GM23338 (cell line): ENCODE measurements around the gene SFTPB. TPM values are rescaled to one million over a fixed set of nuclear protein-coding genes. Genes with fewer than 3 reads are reported as not detected.

Source experiments
- ATAC-seq: fragments of 200-7000 bp; cut with Tn5 transposase; 3 replicates; pipeline ENCODE4 v1.9.1; 2020
- DNase-seq: peaks from one replicate; pipeline ENCODE4 v3.0.0-alpha.2; 2015; ENCODE audit warnings: low spot score
- H2AFZ ChIP-seq: fragments of 200-600 bp; sonication (generic); 2 replicates; pipeline ENCODE4 v1.8.0; 2016; ENCODE audit warnings: antibody characterized with exemption, mild to moderate bottlenecking, moderate library complexity
- H3F3A ChIP-seq: fragments of 200-600 bp; sonication (generic); replicated peaks from 2 replicates; pipeline ENCODE4 v1.8.0; 2017; ENCODE audit warnings: antibody characterized with exemption, mixed run types, low read depth
- H3K27ac ChIP-seq: fragments of 200-600 bp; sonication (generic); 2 replicates; pipeline ENCODE4 v1.6.1; 2016; ENCODE audit warnings: low read depth
- H3K27me3 ChIP-seq: fragments of 200-600 bp; sonication (generic); 2 replicates; pipeline ENCODE4 v1.8.0; 2016; ENCODE audit warnings: mild to moderate bottlenecking, mixed run types, moderate library complexity; ENCODE audit not compliant: insufficient read depth
- H3K36me3 ChIP-seq: fragments of 200-600 bp; sonication (generic); 2 replicates; pipeline ENCODE4 v1.8.0; 2016; ENCODE audit warnings: mild to moderate bottlenecking; ENCODE audit not compliant: insufficient read depth
- H3K4me1 ChIP-seq: fragments of 200-600 bp; sonication (generic); 2 replicates; pipeline ENCODE4 v1.8.0; 2016; ENCODE audit warnings: mild to moderate bottlenecking, moderate library complexity; ENCODE audit not compliant: insufficient read depth
- H3K4me2 ChIP-seq: fragments of 200-600 bp; sonication (generic); 2 replicates; pipeline ENCODE4 v1.7.1; 2017; ENCODE audit warnings: mixed run types
- H3K4me3 ChIP-seq: fragments of 200-600 bp; sonication (generic); 2 replicates; pipeline ENCODE4 v1.6.1; 2016; ENCODE audit warnings: mixed run types
- H3K79me2 ChIP-seq: fragments of 200-600 bp; sonication (generic); replicated peaks from 2 replicates; pipeline ENCODE4 v1.8.0; 2017; ENCODE audit warnings: mild to moderate bottlenecking; ENCODE audit not compliant: insufficient read depth
- H3K9me2 ChIP-seq: fragments of 200-600 bp; sonication (generic); 2 replicates; pipeline ENCODE4 v1.8.0; 2017; ENCODE audit not compliant: insufficient read depth
- H4K20me1 ChIP-seq: fragments of 200-600 bp; sonication (generic); replicated peaks from 2 replicates; pipeline ENCODE4 v1.8.0; 2017; ENCODE audit warnings: mild to moderate bottlenecking; ENCODE audit not compliant: insufficient read depth
- H3K27ac Mint-ChIP-seq: 2 replicates; pipeline ENCODE4 v1.8.0; 2020; ENCODE audit warnings: inconsistent platforms, mild to moderate bottlenecking, moderate library complexity, mixed read lengths
- H3K27me3 Mint-ChIP-seq: 3 replicates; pipeline ENCODE4 v1.8.0; 2022; ENCODE audit warnings: low read depth, mild to moderate bottlenecking, moderate library complexity, mixed read lengths, inconsistent platforms; ENCODE audit not compliant: insufficient read depth, poor library complexity
- H3K36me3 Mint-ChIP-seq: 3 replicates; pipeline ENCODE4 v1.8.0; 2021; ENCODE audit warnings: low read depth, mild to moderate bottlenecking, inconsistent platforms, moderate library complexity, mixed read lengths
- H3K4me1 Mint-ChIP-seq: 3 replicates; pipeline ENCODE4 v1.8.0; 2020; ENCODE audit warnings: mild to moderate bottlenecking, inconsistent platforms, mixed read lengths
- H3K4me3 Mint-ChIP-seq: 3 replicates; pipeline ENCODE4 v1.8.0; 2021; ENCODE audit warnings: moderate library complexity, mild to moderate bottlenecking, inconsistent platforms, mixed read lengths
- H3K9me3 Mint-ChIP-seq: 3 replicates; pipeline ENCODE4 v1.8.0; 2020; ENCODE audit warnings: moderate library complexity, mild to moderate bottlenecking, inconsistent platforms, mixed read lengths
- CREB1 ChIP-seq: fragments of 250-450 bp; sonication (Bioruptor Pico); IDR thresholded peaks from 2 replicates; pipeline ENCODE4 v1.5.0; 2020; ENCODE audit warnings: low read depth, mild to moderate bottlenecking, moderate library complexity
- EZH2 ChIP-seq: fragments of 200-600 bp; sonication (generic); IDR thresholded peaks from one replicate; pipeline ENCODE4 v1.8.0; 2017; ENCODE audit warnings: antibody characterized with exemption, mild to moderate bottlenecking, low read depth; ENCODE audit not compliant: unreplicated experiment
- EZH2phosphoT487 ChIP-seq: fragments of 200-600 bp; sonication (generic); IDR thresholded peaks from one replicate; pipeline ENCODE4 v1.8.1; 2018; ENCODE audit warnings: antibody characterized with exemption; ENCODE audit not compliant: unreplicated experiment
- JUNB ChIP-seq: IDR thresholded peaks from one replicate; pipeline ENCODE4 v1.6.1; 2016; ENCODE audit warnings: antibody characterized with exemption; ENCODE audit not compliant: unreplicated experiment
- NANOG ChIP-seq: IDR thresholded peaks from 2 replicates; pipeline ENCODE4 v1.6.1; 2016; ENCODE audit warnings: antibody characterized with exemption, borderline replicate concordance
- POLR2AphosphoS5 ChIP-seq: IDR thresholded peaks from 2 replicates; pipeline ENCODE4 v1.6.1; 2016; ENCODE audit warnings: antibody characterized with exemption, low read depth
- ZNF114 ChIP-seq: fragments of 250-450 bp; sonication (Bioruptor Pico); IDR thresholded peaks from 2 replicates; pipeline ENCODE4 v1.5.0; 2020; ENCODE audit warnings: mild to moderate bottlenecking, moderate library complexity
- ZNF331 ChIP-seq: fragments of 250-450 bp; sonication (Bioruptor Pico); IDR thresholded peaks from 2 replicates; pipeline ENCODE4 v1.5.0; 2020; ENCODE audit warnings: low read depth, mild to moderate bottlenecking, moderate library complexity
- polyA plus RNA-seq: library from polyadenylated mRNA; unstranded; fragments of >200 nt; fragmentation: Nextera tagmentation; extraction: Ambion mirVana; gene quantifications from 2 replicates; pipeline ENCODE4 v1.2.1, GENCODE V29; 2016
- total RNA-seq: library from RNA; depleted of rRNA; stranded (reverse); fragments of >200 nt; shearing (Covaris generic); gene quantifications from 2 replicates; pipeline ENCODE4 v1.2.3, GENCODE V29; 2014
- TF ChIP-seq, protein P1 (sequence below): fragments of 250-450 bp; sonication (Bioruptor Pico); IDR thresholded peaks from 2 replicates; pipeline ENCODE4 v1.5.0; 2020; ENCODE audit warnings: mild to moderate bottlenecking, moderate library complexity
- TF ChIP-seq, protein P2 (sequence below): IDR thresholded peaks from one replicate; pipeline ENCODE4 v1.6.1; 2018; ENCODE audit warnings: antibody characterized with exemption; ENCODE audit not compliant: unreplicated experiment
- TF ChIP-seq, protein P3 (sequence below): IDR thresholded peaks from 2 replicates; pipeline ENCODE4 v1.6.1; 2016; ENCODE audit warnings: antibody characterized with exemption

SFTPB gene
- total and polyA plus RNA-seq, 2 experiments from 2014 or later, result 0.06 TPM; not detected in 1

DNA sequence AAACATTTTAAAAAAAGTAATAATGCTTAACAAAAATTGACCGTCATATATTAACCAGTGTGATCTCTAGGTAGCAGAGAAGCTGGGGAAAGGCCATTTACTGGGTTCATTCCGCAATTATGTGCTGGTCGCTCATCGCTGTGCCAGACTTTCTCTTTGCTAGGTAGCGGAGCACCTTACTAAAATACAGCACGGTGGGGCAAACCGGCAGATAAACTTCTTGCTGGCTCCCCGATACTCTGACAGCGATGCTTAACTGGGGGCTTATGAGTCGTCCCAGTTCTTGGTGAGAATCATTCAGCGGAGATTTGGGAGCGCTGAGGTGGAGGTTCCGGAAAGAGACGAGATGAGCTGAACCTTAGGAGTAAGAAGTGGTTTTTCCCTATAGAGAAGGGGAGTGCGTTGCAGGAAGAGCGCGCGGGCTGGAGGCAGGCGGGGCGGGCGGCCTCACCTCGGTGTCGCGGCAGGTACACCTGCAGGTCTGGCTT is 56.7 kb downstream of the SFTPB start:
- Mint-ChIP-seq H3K27ac (peak overlapping the region; percentile 84), H3K4me3 (peak overlapping the region; percentile 96), H3K9me3 (no peaks in the 10 kb centered on the region), H3K36me3 (peaks cover 36% of the 10 kb centered on the region), H3K4me1 (peaks cover 9% of the 10 kb centered on the region), H3K27me3 (peaks cover 7% of the 10 kb centered on the region)
- TF ChIP-seq, protein P1, sequence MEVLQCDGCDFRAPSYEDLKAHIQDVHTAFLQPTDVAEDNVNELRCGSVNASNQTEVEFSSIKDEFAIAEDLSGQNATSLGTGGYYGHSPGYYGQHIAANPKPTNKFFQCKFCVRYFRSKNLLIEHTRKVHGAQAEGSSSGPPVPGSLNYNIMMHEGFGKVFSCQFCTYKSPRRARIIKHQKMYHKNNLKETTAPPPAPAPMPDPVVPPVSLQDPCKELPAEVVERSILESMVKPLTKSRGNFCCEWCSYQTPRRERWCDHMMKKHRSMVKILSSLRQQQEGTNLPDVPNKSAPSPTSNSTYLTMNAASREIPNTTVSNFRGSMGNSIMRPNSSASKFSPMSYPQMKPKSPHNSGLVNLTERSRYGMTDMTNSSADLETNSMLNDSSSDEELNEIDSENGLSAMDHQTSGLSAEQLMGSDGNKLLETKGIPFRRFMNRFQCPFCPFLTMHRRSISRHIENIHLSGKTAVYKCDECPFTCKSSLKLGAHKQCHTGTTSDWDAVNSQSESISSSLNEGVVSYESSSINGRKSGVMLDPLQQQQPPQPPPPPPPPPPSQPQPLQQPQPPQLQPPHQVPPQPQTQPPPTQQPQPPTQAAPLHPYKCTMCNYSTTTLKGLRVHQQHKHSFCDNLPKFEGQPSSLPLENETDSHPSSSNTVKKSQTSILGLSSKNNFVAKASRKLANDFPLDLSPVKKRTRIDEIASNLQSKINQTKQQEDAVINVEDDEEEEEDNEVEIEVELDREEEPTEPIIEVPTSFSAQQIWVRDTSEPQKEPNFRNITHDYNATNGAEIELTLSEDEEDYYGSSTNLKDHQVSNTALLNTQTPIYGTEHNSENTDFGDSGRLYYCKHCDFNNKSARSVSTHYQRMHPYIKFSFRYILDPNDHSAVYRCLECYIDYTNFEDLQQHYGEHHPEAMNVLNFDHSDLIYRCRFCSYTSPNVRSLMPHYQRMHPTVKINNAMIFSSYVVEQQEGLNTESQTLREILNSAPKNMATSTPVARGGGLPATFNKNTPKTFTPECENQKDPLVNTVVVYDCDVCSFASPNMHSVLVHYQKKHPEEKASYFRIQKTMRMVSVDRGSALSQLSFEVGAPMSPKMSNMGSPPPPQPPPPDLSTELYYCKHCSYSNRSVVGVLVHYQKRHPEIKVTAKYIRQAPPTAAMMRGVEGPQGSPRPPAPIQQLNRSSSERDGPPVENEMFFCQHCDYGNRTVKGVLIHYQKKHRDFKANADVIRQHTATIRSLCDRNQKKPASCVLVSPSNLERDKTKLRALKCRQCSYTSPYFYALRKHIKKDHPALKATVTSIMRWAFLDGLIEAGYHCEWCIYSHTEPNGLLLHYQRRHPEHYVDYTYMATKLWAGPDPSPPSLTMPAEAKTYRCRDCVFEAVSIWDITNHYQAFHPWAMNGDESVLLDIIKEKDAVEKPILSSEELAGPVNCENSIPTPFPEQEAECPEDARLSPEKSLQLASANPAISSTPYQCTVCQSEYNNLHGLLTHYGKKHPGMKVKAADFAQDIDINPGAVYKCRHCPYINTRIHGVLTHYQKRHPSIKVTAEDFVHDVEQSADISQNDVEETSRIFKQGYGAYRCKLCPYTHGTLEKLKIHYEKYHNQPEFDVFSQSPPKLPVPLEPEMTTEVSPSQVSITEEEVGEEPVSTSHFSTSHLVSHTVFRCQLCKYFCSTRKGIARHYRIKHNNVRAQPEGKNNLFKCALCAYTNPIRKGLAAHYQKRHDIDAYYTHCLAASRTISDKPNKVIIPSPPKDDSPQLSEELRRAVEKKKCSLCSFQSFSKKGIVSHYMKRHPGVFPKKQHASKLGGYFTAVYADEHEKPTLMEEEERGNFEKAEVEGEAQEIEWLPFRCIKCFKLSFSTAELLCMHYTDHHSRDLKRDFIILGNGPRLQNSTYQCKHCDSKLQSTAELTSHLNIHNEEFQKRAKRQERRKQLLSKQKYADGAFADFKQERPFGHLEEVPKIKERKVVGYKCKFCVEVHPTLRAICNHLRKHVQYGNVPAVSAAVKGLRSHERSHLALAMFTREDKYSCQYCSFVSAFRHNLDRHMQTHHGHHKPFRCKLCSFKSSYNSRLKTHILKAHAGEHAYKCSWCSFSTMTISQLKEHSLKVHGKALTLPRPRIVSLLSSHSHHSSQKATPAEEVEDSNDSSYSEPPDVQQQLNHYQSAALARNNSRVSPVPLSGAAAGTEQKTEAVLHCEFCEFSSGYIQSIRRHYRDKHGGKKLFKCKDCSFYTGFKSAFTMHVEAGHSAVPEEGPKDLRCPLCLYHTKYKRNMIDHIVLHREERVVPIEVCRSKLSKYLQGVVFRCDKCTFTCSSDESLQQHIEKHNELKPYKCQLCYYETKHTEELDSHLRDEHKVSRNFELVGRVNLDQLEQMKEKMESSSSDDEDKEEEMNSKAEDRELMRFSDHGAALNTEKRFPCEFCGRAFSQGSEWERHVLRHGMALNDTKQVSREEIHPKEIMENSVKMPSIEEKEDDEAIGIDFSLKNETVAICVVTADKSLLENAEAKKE, result no peak
- TF ChIP-seq ZNF114 (CRISPR knock-in tag), result no peak
- no peak for TF ChIP-seq EZH2phosphoT487
- TF ChIP-seq NANOG, result no peak
- no peak for TF ChIP-seq ZNF331 (CRISPR knock-in tag)
- TF ChIP-seq EZH2, result no peak
- no peak for TF ChIP-seq POLR2AphosphoS5
- TF ChIP-seq, protein P2, sequence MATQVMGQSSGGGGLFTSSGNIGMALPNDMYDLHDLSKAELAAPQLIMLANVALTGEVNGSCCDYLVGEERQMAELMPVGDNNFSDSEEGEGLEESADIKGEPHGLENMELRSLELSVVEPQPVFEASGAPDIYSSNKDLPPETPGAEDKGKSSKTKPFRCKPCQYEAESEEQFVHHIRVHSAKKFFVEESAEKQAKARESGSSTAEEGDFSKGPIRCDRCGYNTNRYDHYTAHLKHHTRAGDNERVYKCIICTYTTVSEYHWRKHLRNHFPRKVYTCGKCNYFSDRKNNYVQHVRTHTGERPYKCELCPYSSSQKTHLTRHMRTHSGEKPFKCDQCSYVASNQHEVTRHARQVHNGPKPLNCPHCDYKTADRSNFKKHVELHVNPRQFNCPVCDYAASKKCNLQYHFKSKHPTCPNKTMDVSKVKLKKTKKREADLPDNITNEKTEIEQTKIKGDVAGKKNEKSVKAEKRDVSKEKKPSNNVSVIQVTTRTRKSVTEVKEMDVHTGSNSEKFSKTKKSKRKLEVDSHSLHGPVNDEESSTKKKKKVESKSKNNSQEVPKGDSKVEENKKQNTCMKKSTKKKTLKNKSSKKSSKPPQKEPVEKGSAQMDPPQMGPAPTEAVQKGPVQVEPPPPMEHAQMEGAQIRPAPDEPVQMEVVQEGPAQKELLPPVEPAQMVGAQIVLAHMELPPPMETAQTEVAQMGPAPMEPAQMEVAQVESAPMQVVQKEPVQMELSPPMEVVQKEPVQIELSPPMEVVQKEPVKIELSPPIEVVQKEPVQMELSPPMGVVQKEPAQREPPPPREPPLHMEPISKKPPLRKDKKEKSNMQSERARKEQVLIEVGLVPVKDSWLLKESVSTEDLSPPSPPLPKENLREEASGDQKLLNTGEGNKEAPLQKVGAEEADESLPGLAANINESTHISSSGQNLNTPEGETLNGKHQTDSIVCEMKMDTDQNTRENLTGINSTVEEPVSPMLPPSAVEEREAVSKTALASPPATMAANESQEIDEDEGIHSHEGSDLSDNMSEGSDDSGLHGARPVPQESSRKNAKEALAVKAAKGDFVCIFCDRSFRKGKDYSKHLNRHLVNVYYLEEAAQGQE, result no peak
- no peak for TF ChIP-seq CREB1 (CRISPR knock-in tag)
- TF ChIP-seq, protein P3, sequence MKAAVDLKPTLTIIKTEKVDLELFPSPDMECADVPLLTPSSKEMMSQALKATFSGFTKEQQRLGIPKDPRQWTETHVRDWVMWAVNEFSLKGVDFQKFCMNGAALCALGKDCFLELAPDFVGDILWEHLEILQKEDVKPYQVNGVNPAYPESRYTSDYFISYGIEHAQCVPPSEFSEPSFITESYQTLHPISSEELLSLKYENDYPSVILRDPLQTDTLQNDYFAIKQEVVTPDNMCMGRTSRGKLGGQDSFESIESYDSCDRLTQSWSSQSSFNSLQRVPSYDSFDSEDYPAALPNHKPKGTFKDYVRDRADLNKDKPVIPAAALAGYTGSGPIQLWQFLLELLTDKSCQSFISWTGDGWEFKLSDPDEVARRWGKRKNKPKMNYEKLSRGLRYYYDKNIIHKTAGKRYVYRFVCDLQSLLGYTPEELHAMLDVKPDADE, result no peak
- TF ChIP-seq JUNB, result no peak
- peaks cover 21% of the 10 kb centered on the region; the same call in 1 of the 2 replicates for H3F3A ChIP-seq
- H4K20me1 ChIP-seq, result peaks cover 18% of the 10 kb centered on the region
- DNase-seq (no peak), ATAC-seq (no peak)
- H3K36me3 ChIP-seq, result 0 out of 2 replicates have a peak, but pooled peaks cover 3% of the 10 kb centered on the region
- H3K79me2 ChIP-seq, result peaks cover 15% of the 10 kb centered on the region
- no peaks in the 10 kb centered on the region for H3K27me3 ChIP-seq
- no peaks in the 10 kb centered on the region for H3K9me2 ChIP-seq
- H3K4me3 ChIP-seq, result peak overlapping the region; percentile 99
- peak overlapping the region; percentile 100 for H3K4me2 ChIP-seq
- peak overlapping the region; percentile 86 for H3K27ac ChIP-seq
- peak overlapping the region; percentile 72 for H2AFZ ChIP-seq
- H3K4me1 ChIP-seq, result peaks cover 3% of the 10 kb centered on the region; the same call in 1 of the 2 replicates
